Subcutaneous adipose tissue (tissue), 4 donors: ENCODE measurements around the gene CYGB. TPM values are rescaled to one million over a fixed set of nuclear protein-coding genes. Genes with fewer than 3 reads are reported as not detected.

Experiments
- CTCF ChIP-seq: fragments of 450-650 bp; IDR thresholded peaks from one replicate; pipeline ENCODE4 v1.5.1; 2016; ENCODE audit warnings: low read depth, mild to moderate bottlenecking, control low read depth, antibody characterized with exemption, moderate library complexity
- total RNA-seq, 4 donors: library from RNA; depleted of rRNA; stranded (reverse); fragments of >200 nt; gene quantifications; one replicate each; pipeline ENCODE4 v1.1.0, GENCODE V29; 2016

The CYGB gene
- total RNA-seq, 4 donors from 2014 or later: 29.9 to 48.6 (median 40.3) TPM

GRCh38 chr17:76581515-76581914 is 44.0 kb upstream of the CYGB start:
- no peak for TF ChIP-seq CTCF

GRCh38 chr17:76579281-76579680 is 41.8 kb upstream of the CYGB start:
- TF ChIP-seq CTCF: no peak

GRCh38 chr17:76578376-76578775 is 40.9 kb upstream of the CYGB start:
- no peak for TF ChIP-seq CTCF

- no peak for TF ChIP-seq CTCF
These were observed 40.4 kb upstream of the CYGB start for GRCh38 chr17:76577876-76578275.

GRCh38 chr17:76576189-76576588 is 38.7 kb upstream of the CYGB start:
- TF ChIP-seq CTCF: no peak

GRCh38 chr17:76575570-76575969 is 38.1 kb upstream of the CYGB start:
- TF ChIP-seq CTCF: no peak

GRCh38 chr17:76574166-76574565 is 36.7 kb upstream of the CYGB start:
- TF ChIP-seq CTCF: no peak
